GM18868 (cell line): ENCODE measurements around the gene NUP58.

ENCODE experiments used
- ATAC-seq: cut with Tn5 transposase; IDR thresholded peaks from one replicate; pipeline ENCODE4 v1.9.1; 2021; ENCODE audit warnings: mild to moderate bottlenecking, moderate library complexity; ENCODE audit not compliant: unreplicated experiment

Gene NUP58, protein sequence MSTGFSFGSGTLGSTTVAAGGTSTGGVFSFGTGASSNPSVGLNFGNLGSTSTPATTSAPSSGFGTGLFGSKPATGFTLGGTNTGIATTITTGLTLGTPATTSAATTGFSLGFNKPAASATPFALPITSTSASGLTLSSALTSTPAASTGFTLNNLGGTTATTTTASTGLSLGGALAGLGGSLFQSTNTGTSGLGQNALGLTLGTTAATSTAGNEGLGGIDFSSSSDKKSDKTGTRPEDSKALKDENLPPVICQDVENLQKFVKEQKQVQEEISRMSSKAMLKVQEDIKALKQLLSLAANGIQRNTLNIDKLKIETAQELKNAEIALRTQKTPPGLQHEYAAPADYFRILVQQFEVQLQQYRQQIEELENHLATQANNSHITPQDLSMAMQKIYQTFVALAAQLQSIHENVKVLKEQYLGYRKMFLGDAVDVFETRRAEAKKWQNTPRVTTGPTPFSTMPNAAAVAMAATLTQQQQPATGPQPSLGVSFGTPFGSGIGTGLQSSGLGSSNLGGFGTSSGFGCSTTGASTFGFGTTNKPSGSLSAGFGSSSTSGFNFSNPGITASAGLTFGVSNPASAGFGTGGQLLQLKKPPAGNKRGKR

GRCh38 chr13:25301347-25302113, at the start of gene NUP58:
Gene NUP58 (plus strand): TSS chr13:25301625. CDS start chr13:25301774, 149 bp downstream.
- ATAC-seq: peak; percentile 99

DNA sequence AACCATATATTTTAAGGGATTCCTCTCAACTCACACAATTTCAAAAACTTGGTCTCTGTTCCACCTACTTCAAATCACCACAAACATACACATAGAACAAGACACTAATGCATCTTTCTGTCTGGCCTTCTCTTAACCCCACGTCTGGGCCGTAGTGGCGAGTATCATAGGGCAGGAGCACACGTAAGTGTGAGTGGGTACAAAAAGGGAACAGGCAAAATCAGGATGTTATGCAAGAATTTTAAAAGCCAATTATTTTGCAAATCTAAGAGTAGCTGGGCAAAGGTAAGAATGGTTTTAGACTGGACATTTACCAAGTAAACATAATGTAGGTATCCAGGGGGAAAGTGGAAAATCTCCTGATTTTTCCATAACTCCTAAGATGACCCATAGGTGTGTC, 49.2 kb upstream of the NUP58 start:
- no peak for ATAC-seq

- no peak for ATAC-seq
These were observed 48.7 kb upstream of the NUP58 start for GRCh38 chr13:25252752-25253151.

DNA sequence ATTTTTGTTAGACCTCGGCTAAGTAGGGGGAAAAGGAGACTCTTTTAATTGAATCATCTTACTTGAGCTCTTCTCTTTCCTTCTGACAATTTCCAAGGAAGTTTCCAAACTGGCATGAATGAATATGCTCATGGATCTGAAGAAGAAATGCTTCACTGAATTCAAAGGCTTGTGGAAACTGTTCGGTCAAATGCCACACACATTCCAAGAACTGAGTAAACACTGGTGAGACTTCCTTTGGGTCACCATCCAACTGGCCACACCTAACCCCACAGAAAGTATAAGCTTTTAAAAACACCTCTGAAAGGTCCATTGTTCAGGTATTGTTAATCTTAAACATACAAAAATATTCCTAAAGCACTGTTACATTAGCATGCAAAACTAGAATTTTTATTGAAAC, 47.7 kb upstream of the NUP58 start:
- no peak for ATAC-seq

GRCh38 chr13:25262261-25262660, 39.2 kb upstream of the NUP58 start:
- ATAC-seq: no peak

- no peak for ATAC-seq
These were observed 34.7 kb upstream of the NUP58 start for GRCh38 chr13:25266706-25267105.

DNA sequence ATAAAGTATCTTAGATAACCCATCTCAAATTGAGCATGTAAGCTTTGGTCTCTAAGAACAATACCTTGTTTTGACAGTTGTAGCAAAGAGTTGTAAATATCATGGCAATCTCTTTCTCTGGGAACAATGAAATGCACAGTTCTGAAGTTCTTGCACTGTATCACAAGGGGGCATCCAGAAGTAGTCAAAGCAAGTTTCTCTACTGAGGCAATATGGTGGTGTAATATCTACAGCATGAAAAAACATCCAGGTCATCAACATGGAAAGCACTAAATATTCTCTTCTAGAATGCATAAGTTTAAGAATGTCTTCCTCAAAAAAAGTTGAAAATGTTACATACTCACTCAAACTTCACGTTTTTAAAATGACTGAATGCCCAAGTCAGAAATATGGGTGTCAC, 33.7 kb upstream of the NUP58 start:
- no peak for ATAC-seq

- ATAC-seq: no peak
These were observed 32.9 kb upstream of the NUP58 start for GRCh38 chr13:25268561-25268960.

DNA sequence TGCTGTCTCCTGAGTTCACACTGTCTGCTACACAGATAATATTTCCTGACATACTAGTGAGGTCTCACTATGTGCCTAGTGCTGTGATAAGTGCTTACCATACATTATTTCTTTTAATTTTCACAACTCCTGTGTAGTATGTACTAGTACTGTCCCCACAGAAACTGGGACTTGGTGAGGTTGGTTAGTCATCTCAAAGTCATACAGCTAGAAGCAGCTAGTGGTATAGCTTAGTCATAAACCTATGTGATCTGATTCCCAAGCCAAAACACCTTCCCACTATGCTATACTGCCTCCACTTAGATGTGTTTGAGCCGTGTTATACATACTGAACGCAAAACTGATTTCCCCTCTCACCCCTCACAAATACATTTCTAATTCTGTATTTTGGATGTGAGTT, 24.7 kb upstream of the NUP58 start:
- ATAC-seq: peak; percentile 53

DNA sequence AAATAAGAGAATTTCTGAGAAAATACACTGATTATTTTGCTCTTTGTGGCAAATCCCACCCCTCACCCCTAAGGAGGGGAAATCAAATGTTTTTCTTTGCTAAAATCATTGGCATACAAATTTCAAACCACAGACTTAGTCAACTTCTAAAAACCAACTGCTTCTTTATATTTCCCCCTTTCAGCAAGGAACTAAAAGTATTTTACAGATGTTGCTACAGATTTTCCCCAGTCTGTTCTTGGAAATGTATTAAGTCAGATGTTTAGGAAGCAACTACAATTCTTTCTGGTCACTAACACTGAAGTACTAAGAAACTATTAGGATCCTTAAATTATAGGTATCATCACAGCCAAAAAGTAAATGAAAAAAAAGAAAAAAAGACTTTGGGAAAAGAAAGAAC, 21.0 kb upstream of the NUP58 start:
- no peak for ATAC-seq

GRCh38 chr13:25281193-25281934, 20.1 kb upstream of the NUP58 start:
- peak; percentile 77 for ATAC-seq

DNA sequence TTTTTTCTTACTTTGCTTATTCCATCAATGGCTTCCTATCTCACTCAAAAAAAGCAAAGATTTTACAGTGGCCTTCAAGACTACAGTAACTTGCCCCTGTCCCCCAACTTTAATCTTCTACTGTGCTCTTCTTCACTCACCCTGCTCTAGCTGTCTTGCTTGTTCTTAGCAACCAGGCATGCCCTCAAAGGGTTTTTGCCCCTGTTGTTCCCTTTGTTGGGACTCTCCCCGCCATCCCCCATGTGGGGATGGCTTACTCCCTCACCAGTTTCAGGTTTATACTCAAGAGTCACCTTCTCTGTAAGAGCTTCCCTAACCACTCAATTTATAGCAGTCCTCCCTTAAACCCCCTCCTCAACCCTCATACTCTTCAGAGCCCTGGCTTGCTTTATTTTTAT, 19.5 kb upstream of the NUP58 start:
- peak; percentile 43 for ATAC-seq

DNA sequence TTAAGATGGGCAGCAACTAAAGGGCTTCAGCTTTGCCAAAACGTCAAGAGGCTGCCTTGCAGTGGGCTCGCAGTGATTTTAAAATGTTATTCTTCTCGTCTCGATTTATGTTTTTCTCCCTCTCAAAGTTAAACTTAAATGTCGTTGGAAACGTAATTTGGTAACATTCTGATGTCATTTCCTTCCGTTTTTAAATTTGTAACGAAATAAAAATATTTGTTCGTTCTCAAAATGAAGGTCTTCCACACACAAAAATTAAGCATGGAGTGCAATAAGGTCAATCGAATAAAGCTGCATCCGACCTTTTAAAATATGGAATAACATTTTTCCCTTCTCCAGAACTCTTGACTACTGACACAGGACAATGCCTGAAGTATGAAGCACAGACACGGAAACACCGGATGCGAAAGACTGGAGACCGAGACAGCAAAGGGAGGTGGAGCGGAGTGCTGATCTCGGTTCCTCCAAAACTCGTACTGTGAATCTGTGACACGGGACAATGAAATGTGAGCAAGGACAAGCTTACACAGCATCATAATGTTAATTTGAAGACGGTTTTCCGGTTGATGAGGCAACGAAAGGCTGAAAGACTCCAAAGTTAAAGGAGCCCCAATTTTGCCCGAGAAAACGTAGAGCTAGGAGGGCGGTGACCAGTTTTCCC, 15.0 kb upstream of the NUP58 start:
- ATAC-seq: no peak

DNA sequence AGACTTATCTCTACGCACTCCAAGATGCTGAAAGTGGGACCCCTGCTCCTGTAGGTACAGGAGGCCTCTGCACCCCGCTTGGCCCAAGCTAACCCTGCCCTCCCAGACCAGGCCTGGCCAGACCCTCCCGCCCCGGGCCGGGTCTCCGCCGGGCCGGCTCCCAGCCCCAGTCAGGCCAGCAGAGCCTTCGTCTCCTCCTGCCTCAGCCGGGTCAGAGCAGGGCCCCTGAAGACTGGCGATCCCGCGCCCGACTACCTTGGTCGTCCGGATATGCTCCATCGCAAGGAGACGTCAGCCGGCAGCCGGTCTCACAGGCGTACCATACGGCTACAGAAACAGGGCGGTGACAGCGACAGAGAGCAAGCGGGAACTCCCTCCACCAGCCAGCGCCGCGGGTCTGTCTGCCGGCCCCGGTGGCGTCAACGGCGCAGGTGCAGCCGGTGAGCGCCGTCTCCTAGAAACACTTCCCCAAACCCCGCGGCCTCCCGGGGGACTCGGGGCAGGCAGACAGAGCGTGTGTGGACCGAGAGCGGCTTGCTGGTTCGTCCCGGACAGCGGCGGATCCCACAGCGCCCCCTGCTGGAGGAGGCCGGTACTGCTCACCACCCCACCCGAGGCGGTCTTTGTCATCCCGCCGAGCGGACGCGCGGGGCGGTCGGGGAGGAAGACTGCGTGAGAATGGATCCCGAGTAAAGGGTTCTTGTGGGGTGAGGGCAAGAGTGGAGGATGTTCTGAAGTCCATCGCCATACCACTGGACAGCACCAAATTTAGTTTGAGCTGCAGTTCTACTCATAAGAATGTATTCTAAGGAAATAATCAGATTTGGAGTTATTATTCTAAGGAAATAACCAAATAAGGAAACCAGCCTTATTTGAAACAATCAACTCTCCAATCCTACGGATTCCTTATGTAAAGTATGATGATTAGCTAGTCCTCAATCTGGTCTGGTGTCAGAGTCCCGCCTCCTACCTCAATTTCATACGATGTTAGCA, 14.2 kb upstream of the NUP58 start, which contains the start of gene MTMR6:
Gene MTMR6, minus strand, starts transcription at position 520 of the 993 bp plus-strand sequence. Its CDS starts 241 bp downstream, at position 279.
- ATAC-seq: peak; percentile 96

DNA sequence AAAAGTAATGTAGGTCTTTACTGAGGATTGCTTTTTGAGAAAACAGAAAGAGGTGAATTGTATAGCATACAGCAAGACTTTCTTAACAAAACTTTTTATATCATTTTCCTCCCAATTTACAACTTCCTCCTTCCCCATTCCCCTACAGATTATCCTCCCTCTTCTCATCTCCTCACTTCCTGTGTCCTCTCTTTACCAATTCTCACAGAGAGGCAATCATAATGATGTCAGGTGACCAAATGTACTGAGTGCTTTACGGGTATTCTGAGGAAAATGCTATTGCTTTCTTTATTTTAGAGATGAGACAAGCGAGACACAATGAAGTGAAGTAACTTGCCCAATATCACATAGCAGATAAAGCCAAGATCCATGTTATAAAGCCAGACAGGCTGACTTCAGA, 12.5 kb upstream of the NUP58 start:
- ATAC-seq: no peak

GRCh38 chr13:25291691-25292090, 9.7 kb upstream of the NUP58 start:
- ATAC-seq: no peak

- no peak for ATAC-seq
These were observed 9.1 kb upstream of the NUP58 start for GRCh38 chr13:25292301-25292700.

DNA sequence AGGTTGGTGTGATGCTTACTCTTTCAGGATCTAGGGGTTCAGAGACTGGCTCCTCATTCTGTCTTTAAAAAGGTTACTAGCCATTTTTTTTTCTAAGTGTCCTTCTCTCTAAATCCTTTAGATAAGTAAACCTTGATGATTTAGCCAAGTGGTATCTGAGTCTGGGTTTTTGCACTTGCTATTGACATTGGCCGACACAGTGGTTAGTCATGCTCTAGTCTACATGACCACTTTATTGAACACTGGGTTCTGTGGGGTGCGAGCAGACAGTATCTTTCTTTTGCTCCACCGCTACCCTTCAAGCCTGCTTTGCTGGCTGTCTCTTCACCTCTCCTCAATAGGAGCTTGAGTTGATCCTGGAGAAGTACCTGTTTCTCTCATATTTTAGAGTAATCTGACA, 6.2 kb upstream of the NUP58 start:
- ATAC-seq: no peak

DNA sequence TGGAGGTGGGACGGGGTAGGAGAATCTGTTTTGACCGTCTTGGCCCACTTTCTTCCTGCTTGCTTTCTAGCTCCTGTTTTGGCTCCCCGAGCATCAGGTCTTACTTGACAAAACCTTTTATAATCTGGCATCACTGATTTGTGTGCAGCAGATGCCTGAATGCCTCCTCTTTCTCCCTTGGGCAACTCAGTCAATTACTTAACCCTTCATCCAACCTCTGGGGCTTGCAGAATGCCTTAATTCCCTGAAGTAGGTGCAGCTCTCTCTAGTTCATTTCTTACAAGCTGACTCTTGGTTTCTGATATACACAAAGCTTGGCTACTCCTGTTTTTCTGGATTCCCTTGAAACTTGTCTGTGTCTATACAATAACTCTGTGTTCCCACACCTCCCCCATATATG, 5.7 kb upstream of the NUP58 start:
- ATAC-seq: no peak
